GM18511 (cell line): Measurements from ENCODE around the gene SLC35D1.

Source experiments
- ATAC-seq: cut with Tn5 transposase; IDR thresholded peaks from one replicate; pipeline ENCODE4 v1.9.1; 2021; ENCODE audit warnings: mild to moderate bottlenecking, moderate library complexity; ENCODE audit not compliant: unreplicated experiment

The SLC35D1 gene

DNA sequence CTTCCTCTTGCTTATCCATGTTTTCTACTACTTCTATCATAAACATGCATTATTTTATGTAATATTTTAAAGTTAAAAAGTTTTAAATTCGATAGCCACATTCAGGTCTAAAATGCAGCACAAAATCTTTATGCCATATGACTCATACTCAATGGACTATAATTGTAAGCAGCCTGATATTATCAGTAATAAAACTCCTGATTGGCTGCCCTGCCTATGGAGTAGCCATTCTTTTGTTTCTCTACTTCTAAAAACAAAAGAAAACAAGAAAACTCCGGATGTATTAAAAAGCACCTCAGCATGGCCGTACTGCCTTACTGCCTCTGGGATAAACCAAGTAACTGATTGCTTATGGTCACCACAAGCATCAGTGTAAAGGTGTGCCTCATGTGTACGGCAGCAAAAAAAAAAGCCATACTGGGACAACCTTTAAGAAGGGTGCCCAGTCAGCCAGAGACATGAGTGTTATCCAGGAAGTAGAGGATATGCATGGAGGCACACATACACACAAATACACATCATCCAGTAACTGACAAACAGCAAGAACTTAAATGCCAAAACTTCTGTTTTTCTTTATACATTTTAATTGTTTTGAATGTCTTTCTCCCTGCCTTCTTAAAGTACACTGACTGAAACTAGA is 9.2 kb downstream of the SLC35D1 start:
- no peak for ATAC-seq

DNA sequence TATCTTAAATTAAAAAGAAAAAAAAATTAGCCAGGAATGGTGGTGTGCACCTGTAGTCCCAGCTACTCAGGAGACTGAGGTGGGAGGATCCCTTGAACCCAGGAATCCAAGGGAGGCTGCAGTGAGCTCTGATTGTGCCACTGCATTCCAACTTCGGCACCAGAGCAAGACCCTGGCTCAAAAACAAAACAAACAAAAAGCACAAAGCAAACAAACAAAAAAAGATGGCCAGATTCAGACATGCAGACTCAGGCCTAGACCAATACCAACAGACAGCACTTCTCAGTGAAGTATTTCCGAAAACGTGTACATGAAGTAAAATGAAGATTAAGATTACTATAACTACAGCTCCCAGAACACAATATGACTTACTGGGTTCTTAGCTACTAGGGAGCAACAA is 10.6 kb downstream of the SLC35D1 start:
- ATAC-seq, result no peak

DNA sequence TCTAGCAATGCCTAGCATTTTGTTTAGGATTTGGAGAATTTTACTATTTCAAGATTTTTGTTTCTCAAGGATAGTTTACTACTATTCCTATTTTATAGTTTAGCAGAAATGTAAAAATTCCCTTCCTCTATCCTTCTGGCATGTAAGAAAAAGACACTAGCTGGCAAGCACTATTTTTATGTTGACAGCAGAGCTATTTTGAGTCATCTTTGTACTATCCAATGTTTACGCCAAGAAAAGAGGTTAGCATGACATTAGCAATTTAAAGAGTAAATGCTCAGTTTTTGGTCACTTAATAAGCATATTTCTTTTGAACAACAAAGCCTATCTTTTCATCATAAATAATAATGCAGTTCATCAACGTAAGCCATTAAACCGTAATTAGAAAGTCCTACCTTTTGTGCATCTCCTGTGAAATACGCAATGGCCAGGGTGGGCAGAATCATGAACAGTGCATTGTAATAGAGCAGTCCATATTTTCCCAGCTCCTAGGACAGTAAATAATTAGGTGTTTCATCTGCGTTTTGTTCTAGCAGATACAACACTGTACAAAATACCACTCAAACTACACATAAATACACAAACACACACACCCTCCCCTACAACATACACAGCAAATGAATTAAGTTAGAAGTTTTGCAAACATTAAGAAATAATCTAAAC is 12.0 kb downstream of the SLC35D1 start:
- ATAC-seq, result no peak

DNA sequence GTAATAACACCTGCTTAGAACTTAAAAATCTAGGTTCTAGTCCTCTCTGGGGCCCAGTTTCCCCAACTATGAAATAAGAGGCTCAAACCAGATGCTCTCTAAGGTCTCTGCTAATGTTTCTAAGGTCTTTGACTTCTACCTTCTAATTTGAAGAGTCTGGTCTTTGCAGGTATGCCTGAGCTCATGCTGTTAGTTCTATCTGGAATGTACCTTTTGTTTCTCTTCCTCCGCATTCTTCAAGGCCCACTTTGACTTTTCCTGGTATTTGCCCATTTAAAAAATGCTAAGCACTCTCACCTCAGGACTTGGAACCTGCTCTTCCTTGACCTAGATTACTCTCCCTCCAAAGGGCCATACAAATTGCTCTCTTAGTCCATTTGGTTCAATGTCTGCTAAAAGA is 13.5 kb downstream of the SLC35D1 start:
- ATAC-seq, result no peak

DNA sequence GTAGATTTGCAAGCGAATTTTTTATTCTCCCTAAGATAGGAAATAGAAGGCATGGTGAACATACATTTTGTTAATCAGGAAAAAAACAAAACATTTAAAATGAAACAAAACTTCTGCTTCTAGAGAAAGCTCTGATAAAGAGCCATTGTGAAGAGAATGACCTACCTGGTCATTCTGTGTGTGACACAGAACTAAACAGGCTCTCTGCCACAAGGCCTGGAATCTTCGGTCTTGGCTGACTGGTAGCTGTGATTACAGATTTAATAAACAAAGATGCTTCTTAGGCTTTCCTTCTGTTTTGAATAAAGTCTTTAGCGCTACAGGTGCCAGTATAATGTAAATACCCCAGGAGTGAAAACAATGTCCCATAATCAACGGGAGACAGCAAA is 22.1 kb downstream of the SLC35D1 start:
- no peak for ATAC-seq

DNA sequence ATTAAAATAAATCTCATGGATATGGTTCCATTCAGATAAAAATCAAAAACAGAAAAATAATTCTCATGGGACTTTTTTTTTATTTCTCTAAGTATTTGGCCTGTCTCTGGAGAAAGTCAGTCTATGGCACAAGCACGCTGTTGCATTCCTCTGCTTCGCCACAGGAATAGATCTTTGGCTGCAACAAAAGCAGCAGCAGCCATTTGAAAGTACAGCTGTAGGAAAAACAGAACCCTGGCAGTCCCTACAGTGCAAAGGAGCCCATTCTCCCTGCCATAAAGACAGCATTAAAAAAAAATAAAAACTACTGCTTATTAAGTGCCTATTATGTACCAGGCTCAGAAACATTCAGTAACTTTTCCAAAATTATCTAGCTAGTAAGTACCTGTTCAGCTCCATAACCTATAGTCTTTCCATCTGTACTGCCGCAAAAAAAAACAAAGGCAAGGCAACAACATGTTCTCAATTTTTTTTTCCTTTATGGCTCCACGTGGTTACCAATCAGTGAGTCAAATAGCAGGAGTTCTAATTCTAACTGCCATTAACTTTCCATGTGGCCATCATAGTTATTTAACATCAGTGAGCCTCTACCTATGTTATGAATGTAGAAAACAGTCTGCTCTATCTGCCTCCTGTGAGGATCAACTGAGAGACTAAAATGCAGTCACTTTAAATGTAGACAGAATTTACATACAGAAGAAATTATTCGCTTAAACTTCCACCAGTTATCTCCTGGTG is 22.7 kb downstream of the SLC35D1 start:
- no peak for ATAC-seq

DNA sequence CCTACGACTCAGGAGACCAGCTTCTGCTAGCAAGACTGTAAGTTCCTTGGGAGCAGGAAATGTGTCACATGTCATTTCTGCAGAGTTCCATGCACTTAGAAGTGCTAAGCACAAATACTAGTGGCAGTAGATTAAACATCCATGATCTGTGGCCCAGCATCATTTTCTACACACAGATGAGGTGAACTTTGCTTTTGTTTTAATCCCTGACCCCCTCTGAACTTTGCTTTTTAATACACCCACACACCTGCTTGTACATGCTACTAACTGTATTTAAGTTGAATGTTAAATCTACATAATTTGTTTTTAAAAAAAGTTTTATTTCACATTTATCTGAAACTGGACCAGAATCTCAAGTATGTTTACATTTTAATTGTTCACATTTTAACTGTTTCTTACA is 24.5 kb downstream of the SLC35D1 start:
- no peak for ATAC-seq

DNA sequence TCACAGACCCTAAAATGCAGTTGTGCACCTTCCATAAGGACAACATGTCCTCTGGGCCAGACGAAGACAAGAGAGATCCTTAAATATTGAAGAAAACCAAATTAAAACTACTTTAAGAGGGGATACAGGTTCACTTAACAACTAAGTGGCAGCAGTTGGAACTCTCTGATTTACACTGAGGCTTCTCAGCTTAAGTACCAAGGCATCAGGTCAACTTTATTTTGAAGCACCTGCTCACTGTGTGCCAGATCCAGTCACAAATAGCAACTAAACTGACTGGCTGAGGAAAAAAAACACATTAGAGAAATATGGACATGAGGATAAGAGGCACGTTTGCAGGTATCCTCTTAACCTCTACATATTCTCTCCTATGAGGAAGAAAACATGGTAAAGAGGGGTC is 33.2 kb downstream of the SLC35D1 start:
- ATAC-seq, result no peak

DNA sequence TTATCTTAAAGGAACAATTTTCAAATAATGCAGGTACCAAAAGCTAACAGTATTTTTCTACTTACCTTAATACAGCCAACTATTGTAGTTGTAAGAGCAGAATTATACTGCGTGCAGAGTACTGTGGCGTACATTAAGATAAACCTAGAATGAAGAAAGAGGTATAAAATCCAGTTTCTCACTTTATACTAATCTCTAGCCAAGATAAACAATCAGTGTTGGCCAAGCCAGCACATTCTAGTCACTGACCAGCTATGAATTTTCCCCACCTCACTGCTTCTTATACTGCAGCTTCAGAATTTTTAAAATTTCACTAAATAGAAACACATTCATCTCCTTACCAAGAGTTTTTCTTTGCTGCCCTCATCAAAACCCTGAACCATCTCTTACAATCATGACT is 33.6 kb downstream of the SLC35D1 start:
- ATAC-seq, result no peak

DNA sequence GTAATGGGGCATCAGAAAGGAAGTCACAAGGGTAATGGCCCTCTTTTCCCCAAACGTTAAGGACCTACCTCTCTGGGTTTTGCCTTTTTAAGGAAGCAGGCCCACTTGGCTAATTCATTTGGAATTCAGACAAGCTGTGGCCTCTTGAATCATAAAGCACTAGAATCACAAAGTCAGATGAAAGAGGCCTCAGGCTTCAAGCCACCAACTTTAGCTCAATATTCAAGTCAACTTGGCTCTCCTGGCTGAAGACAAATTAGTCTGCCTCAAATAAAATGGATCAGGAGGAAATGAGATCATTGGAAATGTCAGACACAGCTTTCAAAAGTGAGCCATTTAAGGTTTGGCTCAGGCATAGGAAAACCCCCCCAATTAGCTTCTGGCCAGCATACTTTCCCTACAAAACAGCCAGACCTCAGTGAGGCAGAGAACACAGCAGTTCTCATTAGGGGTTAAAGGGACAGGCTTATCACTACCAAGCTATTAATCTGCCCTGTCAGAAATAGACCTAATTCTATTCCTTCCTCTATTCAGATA is 34.3 kb downstream of the SLC35D1 start:
- no peak for ATAC-seq

DNA sequence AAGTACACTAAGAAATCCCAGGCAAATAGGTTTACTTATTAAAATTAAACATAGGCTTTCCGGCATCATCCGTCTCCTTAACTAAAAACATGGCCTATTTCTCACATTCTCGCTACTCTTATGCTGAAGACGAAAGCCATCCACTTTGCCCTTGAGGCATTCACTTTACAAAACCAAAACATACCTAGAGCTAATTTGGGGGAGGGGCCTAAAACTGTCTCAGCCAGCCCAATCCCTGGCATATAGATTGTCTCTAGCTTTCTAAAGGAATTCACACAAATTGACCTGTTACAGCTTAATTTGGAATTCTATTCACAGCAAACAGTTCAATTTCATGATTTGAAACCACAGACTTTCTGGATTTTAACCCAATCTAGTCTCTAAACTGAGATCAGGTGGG is 34.8 kb downstream of the SLC35D1 start:
- no peak for ATAC-seq

DNA sequence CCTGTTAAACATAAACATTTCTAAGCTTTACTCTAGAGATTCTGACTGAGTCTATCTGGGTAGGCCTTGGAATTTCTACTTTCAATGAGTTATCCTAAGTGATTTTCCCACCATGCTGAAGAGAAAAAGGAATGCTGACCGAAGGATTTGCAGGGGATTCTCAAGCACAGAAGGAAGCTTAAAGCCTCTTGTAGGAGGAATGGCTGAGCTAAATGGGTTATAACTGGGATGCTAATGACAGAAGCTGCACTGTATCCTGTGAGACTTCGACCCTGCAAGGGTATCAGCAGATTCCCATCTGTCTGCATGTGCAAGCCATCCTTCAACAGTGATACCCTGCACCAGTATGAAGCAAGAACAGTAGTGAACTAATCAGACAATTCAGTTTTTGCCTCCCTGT is 35.4 kb downstream of the SLC35D1 start:
- no peak for ATAC-seq

DNA sequence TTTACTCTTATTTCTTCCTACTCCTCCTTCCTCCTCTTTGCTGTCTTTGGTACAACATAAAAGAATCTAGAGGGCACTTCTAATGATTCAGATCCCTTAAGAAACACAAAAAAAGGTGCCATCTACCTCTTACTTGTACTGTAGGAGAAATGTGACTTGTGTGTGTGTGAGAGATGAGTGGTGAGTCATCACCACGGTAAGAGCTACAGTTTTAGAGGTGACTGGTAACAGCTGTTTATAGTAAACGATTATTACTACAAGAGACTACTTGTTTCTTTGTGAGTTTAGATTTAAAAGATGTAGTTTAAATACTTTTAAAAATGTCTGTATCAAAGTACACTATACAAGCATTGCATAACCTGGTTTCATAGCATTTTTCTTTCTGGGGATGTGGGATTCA is 40.4 kb downstream of the SLC35D1 start:
- ATAC-seq, result no peak

DNA sequence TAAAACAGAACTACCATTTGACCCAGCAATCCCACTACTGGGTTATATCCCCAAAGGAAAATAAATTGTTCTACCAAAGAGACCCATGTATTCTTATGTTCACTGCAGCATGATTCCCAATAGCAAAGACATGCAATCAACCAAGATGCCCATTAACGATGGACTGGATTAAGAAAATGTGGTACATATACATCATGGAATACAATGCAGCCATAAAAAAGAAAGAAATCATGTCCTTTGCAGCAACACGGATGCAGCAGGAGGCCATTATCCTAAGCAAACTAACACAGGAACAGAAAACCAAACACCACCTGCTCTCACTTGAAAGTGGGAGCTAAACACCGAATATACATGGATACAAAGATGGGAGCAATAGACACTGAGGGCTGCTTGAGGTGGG is 44.2 kb downstream of the SLC35D1 start:
- no peak for ATAC-seq

DNA sequence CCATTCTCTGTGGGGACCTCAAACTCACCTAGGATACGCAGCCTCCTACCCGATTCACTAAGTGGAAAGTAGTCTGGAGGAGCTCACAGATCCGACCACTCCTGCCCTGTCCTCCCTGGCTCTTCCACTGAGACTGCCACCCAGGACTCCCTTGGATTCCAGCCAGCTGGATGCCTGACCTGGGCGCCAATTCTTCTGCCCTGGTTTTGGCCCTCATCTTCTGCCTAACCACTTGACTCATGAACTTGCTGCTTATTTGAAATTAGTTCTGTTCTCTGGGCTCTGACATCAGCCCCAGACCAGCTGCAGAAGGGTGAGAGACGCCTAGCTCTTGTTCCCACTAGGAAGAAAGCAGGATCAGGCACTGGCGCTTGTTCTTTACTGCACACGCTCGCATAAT is 48.9 kb downstream of the SLC35D1 start:
- no peak for ATAC-seq

DNA sequence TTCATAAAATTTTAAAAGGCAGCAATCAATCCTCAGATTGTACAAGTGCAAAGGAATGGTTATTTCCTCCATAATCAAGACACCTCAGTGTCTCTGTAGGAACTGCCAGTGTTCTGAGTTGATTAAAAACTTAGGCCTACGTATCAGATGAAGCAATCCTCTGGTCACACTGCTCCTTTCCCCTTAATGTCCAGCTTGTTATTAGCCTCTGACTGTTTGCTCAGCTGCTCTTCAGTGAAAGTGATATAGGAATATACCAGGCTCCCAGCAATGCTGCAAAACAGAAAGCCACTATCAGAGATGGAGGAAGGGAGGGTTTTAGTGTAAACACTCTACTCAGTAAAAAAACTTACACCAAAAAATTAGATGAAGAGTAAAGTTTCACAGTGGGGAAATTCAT is 49.8 kb downstream of the SLC35D1 start:
- no peak for ATAC-seq

DNA sequence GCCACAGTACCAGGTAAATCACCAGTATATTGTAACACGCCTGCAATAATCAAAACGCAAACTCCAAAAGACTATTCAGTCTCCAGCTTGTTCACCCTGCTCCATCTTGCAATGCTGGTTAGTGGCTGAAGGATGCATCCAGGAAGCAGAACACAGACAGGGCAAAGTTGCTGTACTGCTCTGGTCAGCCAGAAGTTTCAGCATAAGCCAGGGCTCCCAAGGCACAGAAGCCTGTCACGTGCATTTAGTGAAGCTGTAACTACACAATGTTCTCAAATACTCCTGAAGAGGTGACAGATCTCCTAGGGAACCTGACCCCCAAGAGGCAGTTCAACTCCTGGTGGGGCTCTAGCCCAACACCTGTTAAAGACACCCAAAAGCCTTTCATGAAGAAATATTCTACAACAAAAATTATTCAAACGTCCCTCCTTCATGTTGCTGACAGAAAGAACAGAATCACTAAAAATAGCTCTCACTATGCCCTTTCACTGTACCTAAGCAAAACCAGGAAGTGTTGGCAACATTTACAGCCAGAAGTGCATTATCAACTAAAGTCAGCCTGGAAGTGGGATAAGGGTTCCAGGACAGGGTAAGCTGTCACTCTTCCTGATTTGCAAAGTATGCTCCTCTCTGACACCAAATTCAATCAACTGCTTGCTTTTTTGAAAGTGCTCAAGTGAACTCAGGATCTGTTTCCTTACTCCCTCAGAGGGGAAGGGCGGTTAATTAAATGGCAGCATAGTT is 52.1 kb downstream of the SLC35D1 start:
- ATAC-seq, result no peak

DNA sequence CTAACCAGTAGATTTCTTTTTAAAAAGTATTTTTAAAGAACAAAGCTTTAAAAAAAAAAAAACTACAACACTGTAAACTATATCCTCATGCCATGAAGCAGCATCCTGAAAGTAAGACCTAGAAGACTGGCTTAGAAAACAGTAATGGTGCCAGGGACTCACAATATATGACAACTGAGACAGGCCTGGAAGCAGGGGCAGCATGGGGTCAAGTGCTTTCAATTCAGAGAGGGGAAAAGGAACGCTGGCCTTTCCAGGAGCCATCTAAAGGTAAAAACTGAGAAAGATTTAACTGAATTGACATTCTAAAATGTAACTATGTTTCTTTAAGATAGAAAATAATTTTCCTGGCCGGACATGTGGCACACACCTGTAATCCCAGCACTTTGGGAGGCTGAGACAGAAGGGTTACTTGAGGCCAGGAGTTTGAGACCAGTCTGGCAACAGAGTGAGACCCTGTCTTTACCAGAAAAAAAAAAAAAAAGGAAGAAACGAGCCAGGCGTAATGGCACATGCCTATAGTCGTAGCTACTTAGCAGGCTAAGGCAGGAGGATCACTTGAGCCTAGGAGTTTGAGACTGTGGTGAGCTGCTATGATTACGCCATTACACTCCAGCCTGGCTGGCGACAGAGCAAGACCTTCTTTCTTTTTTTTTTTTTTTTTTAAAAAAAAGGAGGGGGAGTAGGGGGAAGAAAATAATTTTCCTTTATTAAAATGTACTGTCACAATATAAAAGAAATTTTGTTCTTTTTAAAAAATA is 54.1 kb downstream of the SLC35D1 start:
- no peak for ATAC-seq

DNA sequence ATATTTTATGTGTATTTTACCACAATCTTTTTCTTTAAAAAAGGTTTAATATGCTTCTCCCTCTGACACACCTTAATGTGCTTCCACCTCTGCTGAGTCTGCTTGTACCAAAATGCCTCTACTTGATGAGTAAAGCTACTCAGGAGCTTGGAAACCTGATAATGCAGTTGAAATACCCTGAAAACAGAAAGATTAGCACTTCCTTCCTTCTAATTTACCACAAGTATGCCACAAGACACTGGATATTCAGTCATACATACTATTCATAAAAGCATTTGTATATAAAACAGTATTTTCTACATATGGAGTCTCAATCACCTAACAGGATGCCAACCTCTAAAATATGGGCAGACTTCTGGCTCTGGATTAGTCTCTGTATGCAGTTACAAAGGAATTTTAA is 55.0 kb downstream of the SLC35D1 start:
- no peak for ATAC-seq

DNA sequence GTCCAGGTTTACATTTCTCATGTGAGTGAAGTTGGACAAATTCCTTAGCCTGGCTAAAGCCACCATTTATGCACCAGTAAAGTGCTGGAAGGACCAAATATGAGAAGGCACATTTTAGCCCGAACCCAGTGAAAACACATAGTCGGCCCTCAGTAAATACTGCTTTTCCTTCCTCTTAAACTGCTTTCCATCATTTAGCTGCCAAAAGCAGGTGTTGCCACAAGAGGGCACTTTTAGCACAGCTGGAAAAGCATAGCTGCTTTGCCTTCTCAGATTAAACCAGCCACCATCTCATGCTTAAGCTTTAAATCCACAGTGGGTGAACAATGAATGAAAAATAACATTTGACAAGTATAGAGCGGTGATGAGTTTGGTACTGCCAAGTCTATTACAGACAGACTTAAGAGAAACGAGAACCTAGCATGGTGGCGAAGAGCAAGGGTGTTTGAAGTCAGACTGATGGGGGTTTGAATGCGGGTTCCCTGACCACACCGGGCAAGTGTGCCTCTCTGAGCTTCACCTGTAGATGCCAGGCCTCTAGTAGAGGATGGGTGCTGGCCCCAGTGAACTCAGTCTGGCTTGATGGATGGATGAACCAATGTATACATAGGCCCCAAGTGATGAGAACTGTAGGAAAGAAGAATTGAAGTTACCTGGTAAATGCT is 57.8 kb downstream of the SLC35D1 start:
- ATAC-seq, result peak; percentile 84
